DLD1 (cell line): ENCODE results near the gene NPIPA7.
"Not testable (repeated sequence)": the region's sequence is repeated elsewhere in the genome, so short reads cannot be mapped to it uniquely, and the experiment has no call there.

Source experiments
- in situ Hi-C: cut with HindIII; loops from 2 replicates; pipeline ENCODE4 v1.10.0; 2017; ENCODE audit warnings: low sequenced_read_pairs

The NPIPA7 gene

GRCh38 chr16:16417914-16418544 lies 39.1 kb downstream of the NPIPA7 start:
- in situ Hi-C loops: not testable (repeated sequence)

- in situ Hi-C loops: not testable (repeated sequence)
Observed at GRCh38 chr16:16420515-16420914, 41.6 kb downstream of the NPIPA7 start.

GRCh38 chr16:16425146-16425545 lies 46.2 kb downstream of the NPIPA7 start:
- in situ Hi-C loops: not testable (repeated sequence)

- in situ Hi-C loops: not testable (repeated sequence)
Observed at GRCh38 chr16:16431135-16431534, 52.2 kb downstream of the NPIPA7 start.

- in situ Hi-C loops: not testable (repeated sequence)
Observed at GRCh38 chr16:16434711-16435110, 55.8 kb downstream of the NPIPA7 start.

GRCh38 chr16:16441401-16441800 lies 62.5 kb downstream of the NPIPA7 start:
- in situ Hi-C loops: not testable (repeated sequence)
